Measurements from ENCODE around the gene HES6.
A peak's percentile ranks its signal among the peaks of the same experiment; 100 is the strongest.
"Not testable (repeated sequence)": the region's sequence is repeated elsewhere in the genome, so short reads cannot be mapped to it uniquely, and the experiment has no call there.

Gene HES6

DNA sequence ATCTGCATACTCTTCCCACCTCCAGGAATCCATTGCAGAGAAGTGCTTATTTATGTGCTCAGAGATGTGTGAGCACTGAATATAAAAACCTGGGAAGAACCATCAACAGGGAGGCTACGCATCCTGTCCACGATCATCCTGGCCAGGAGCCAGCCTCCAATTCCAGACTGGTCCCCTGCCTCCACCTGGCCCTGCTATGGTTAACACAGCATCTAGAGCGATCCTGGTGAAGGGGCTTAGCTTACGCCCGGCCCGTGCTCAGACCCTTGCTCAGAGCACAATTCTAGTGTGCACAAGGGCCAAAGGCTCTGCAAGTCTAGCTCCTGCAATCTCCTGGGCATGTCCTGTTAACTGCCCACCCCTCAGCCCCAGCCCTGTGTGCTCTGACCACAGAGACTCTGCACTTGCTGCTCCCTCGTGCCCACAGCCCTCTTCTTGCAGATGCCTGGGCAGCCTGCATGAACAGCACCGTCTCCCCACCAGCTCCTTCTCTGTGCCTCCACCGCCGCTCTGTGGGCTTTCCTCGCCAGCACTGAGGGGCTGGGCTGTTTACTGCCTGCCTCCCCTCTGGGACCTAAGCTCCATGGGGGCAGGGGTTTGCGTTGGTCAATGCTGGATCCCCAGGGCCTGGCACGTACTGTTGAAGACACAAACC lies 42.1 kb upstream of the HES6 start:
- Mint-ChIP-seq H3K4me1 (peaks cover 41% of the 10 kb centered on the region), H3K9me3 (no peaks in the 10 kb centered on the region), H3K4me3 (no peak overlapping the region), H3K27ac (ENCODE audit: low read depth) (no peak overlapping the region), H3K36me3 (ENCODE audit: insufficient read depth) (peaks cover 11% of the 10 kb centered on the region), H3K27me3 (no peaks in the 10 kb centered on the region)
- ATAC-seq (replicated peaks; ENCODE audit: extremely low read depth, poor library complexity, severe bottlenecking) (no peak), DNase-seq (ENCODE audit: low spot score in 2 of 2) (no peak)

DNA sequence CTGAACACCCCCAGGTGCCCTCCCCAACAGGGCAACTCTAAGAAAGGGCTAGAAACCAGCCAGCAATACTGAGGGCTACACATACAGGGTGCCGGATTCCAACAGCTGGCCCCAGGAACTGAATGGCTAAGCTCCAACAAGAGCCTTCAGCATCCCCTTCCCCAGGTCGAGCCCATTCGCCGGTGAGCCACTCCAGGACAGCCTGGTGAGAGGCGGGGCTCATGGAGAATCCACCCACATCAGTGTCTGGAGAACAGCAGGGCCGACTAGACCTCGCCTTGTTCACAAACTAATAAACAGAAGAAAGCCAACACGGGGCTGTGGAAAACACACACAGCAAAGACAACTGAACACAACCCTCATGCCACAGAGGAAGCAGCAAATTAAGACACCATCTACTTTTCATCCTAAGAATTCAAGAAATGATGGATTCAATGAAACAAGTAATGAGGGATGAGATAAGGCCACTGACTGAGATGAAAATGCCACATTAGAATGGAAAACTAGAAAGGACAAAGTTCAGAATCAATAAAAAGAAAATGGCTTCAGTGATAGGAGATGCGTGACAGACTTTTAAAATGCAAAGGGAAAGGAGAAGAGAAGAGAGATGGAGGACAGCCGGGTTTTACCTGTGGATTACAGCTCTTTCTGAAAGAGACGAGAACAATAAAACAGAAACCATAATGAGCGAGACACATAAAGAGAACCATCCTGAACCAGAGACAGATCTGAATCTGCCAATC lies 40.4 kb upstream of the HES6 start:
- Mint-ChIP-seq H3K27ac (ENCODE audit: low read depth) (no peak overlapping the region), H3K9me3 (no peaks in the 10 kb centered on the region), H3K4me3 (no peak overlapping the region), H3K4me1 (peaks cover 33% of the 10 kb centered on the region), H3K27me3 (no peaks in the 10 kb centered on the region), H3K36me3 (ENCODE audit: insufficient read depth) (peaks cover 16% of the 10 kb centered on the region)
- no peak for ATAC-seq (replicated peaks; ENCODE audit: extremely low read depth, poor library complexity, severe bottlenecking)
- DNase-seq (ENCODE audit: low spot score in 2 of 2), result no peak

DNA sequence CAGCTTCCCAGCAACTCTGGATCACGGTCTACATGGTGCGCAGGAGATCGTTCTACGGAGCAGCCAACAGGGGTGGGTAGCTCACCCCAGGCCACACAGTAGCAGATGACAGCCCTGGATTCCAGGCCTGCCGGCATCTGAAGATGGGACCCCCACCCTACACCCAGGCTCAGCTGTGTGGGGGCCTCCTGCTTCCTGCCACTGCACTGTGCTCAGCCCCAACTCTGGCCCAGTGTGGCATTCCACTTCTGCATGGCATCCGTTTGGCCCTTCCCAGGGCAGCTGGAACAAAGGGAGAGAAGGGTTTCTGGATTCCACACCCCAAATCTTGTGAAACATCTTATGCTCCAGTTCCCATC lies 39.5 kb upstream of the HES6 start:
- H3K9me3 Mint-ChIP-seq, result no peaks in the 10 kb centered on the region
- H3K4me1 Mint-ChIP-seq, result peaks cover 33% of the 10 kb centered on the region
- peaks cover 16% of the 10 kb centered on the region for H3K36me3 Mint-ChIP-seq (ENCODE audit: insufficient read depth)
- DNase-seq (ENCODE audit: low spot score in 2 of 2), result no peak
- ATAC-seq (replicated peaks; ENCODE audit: extremely low read depth, poor library complexity, severe bottlenecking), result no peak
- no peak overlapping the region for H3K27ac Mint-ChIP-seq (ENCODE audit: low read depth)
- no peaks in the 10 kb centered on the region for H3K27me3 Mint-ChIP-seq
- no peak overlapping the region for H3K4me3 Mint-ChIP-seq

DNA sequence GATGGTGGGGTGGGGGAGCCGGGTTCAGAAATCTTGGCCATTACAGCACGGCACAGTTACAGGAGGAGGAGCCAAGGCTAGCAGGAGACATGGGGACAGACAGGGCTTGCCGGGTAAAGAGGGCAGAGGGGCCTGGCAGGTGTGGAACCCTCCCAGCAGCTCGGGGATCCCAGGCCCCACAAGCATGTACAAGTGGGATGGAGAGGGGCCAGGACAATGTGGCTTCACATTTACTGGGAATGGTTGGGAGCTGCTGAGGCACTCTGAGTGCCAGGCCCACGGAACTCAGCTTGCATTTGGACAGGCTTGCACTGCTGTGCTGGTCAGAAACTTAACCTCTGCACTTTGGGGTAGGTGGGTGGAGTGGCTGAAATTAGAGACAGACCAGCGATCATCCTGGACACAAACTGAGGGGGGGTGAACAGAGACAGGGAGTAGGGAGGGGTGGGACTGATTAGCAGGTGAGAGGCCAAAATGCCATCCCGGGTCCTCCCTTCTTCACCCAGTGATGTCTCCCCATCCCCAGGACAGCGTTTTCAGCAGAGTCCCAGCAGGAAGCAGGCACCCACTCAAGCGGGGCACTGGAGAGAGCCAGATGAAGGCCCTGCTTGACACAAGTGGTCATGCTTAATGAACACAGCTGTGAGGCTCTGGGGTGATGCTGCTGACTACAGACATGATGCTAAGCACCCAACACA lies 38.9 kb upstream of the HES6 start:
- peaks cover 31% of the 10 kb centered on the region for H3K4me1 Mint-ChIP-seq
- no peaks in the 10 kb centered on the region for H3K9me3 Mint-ChIP-seq
- H3K4me3 Mint-ChIP-seq, result no peak overlapping the region
- H3K27me3 Mint-ChIP-seq, result no peaks in the 10 kb centered on the region
- ATAC-seq (replicated peaks; ENCODE audit: extremely low read depth, poor library complexity, severe bottlenecking) (no peak), DNase-seq (ENCODE audit: low spot score in 2 of 2) (no peak)
- H3K36me3 Mint-ChIP-seq (ENCODE audit: insufficient read depth), result peaks cover 17% of the 10 kb centered on the region
- H3K27ac Mint-ChIP-seq (ENCODE audit: low read depth), result no peak overlapping the region

DNA sequence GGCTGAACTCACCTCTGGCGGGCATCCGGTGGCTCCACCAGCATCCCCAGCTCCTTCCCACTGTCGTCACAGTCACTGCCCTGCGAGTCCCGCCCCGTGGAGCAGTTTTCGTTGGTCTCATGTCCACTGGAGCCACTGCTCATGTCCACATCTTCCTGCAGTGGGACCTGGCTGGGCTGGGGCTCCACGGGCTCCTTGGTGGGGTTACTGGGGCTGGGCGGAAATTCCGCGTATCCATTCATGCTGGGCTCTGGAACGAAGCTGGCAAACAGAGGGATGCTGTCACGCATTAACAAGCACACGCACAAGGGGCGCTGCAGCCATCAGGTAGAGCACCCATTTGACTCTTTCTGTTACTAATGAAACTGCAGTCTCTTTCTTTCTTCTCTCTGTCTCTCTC lies 37.9 kb upstream of the HES6 start:
- H3K4me1 Mint-ChIP-seq, result peaks cover 22% of the 10 kb centered on the region
- ATAC-seq (replicated peaks; ENCODE audit: extremely low read depth, poor library complexity, severe bottlenecking) (no peak), DNase-seq (ENCODE audit: low spot score in 2 of 2) (no peak)
- no peaks in the 10 kb centered on the region for H3K9me3 Mint-ChIP-seq
- H3K36me3 Mint-ChIP-seq (ENCODE audit: insufficient read depth), result peaks cover 18% of the 10 kb centered on the region
- H3K4me3 Mint-ChIP-seq, result no peak overlapping the region
- no peak overlapping the region for H3K27ac Mint-ChIP-seq (ENCODE audit: low read depth)
- H3K27me3 Mint-ChIP-seq, result no peaks in the 10 kb centered on the region

DNA sequence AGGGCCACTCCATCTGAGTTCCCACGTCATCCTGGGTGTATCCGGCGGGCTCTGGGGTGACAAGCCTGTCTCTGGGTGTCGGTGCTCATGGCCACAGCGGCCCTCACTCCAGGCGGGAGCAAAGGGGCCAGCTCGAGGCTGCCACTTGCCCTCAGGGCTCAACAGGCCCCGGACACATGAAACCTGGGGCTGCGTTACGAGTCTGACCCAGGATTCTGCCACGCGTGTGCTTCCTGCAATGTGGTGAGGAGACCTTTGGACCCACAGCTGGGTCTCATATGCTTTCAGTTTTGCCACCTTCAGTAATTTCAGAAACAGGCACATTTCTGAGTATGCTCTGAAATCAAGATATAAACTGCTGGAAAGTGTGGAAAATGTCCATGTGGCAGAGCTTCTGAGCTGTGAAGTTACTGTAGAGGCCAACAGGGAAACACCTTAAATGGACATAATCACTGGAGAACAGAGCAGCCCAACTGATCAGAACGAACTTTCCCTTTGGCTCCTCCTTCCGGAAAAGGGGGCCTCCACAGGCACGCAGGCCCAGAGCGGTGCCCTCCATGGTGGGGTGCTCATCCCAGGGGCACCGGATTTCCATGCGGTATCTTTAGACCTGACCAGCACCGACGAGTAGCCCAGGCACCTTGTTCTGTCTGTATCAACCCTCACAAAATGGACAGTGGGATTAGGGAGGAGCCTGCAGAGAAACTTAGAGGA lies 34.5 kb upstream of the HES6 start:
- H3K36me3 Mint-ChIP-seq (ENCODE audit: insufficient read depth), result peaks cover 22% of the 10 kb centered on the region
- H3K27ac Mint-ChIP-seq (ENCODE audit: low read depth), result no peak overlapping the region

DNA sequence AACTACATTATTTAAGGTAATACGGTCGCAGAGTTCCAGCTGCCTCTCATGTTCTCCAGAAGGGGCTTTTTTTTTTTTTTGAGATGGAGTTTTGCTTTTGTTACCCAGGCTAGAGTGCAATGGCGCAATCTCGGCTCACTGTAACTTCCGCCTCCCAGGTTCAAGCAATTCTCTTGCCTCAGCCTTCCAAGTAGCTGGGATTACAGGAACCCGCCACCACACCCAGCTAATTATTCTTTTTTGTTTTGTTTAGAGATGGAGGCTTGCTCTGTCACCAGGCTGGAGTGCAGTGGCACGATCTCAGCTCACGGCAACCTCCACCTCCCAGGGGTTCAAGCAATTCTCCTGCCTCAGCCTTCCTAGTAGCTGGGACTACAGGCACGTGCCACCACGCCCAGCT lies 33.6 kb upstream of the HES6 start:
- not testable (repeated sequence) for ATAC-seq (replicated peaks; ENCODE audit: extremely low read depth, poor library complexity, severe bottlenecking); H3K9me3 Mint-ChIP-seq; DNase-seq (ENCODE audit: low spot score in 2 of 2); H3K27me3 Mint-ChIP-seq; H3K4me1 Mint-ChIP-seq; H3K4me3 Mint-ChIP-seq; H3K27ac Mint-ChIP-seq (ENCODE audit: low read depth)
- peaks cover 22% of the 10 kb centered on the region for H3K36me3 Mint-ChIP-seq (ENCODE audit: insufficient read depth)

More for the DNA sequence above, 34.5 kb upstream of the HES6 start:
- H3K4me1 Mint-ChIP-seq, result peaks cover 10% of the 10 kb centered on the region
- no peaks in the 10 kb centered on the region for H3K9me3 Mint-ChIP-seq
- H3K27me3 Mint-ChIP-seq, result no peaks in the 10 kb centered on the region
- ATAC-seq (replicated peaks; ENCODE audit: extremely low read depth, poor library complexity, severe bottlenecking) (no peak), DNase-seq (ENCODE audit: low spot score in 2 of 2) (no peak)
- H3K4me3 Mint-ChIP-seq, result no peak overlapping the region

DNA sequence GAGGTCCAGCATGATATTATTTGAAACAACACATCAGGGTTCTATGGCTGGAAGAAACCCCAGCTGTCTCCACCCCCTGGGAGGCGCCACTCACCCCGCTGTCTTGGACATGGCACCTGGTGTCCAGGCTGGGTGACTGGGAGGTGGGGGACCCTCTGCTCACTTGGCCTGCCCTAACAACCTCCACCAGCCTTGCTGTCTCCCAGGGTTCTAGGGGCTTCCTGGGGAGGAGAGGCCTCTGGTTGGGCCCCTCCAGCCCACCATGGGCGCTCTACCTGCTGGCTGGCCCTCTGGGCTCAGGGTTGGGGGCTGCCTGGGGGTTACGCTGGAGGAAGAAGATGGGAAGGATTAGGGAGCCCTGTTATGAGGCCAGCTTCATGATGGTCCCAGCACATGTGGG lies 32.3 kb upstream of the HES6 start:
- ATAC-seq (replicated peaks; ENCODE audit: extremely low read depth, poor library complexity, severe bottlenecking) (no peak), DNase-seq (ENCODE audit: low spot score in 2 of 2) (no peak)
- H3K4me3 Mint-ChIP-seq, result no peak overlapping the region
- no peaks in the 10 kb centered on the region for H3K9me3 Mint-ChIP-seq
- no peaks in the 10 kb centered on the region for H3K4me1 Mint-ChIP-seq
- H3K36me3 Mint-ChIP-seq (ENCODE audit: insufficient read depth), result peaks cover 21% of the 10 kb centered on the region
- no peak overlapping the region for H3K27ac Mint-ChIP-seq (ENCODE audit: low read depth)
- no peaks in the 10 kb centered on the region for H3K27me3 Mint-ChIP-seq

DNA sequence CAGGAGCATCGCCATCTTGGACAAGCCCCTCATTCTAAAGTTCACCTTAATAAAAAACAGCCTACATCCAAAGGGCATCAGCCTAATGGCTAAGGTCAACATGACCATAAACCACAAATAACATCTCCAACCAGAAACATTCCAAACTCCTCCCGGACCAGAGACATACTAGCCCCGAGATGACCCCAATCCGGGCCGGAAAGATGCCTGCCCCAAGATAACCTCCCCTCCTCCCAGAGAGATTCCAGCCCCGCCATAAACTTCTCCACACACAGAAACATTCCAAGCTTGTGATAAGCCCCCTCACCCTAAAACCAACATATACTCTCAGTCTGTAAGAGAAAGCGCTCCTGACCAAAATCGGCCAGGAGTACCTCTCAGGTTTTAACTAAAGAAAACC lies 31.8 kb upstream of the HES6 start:
- H3K36me3 Mint-ChIP-seq (ENCODE audit: insufficient read depth), result peaks cover 21% of the 10 kb centered on the region
- H3K4me1 Mint-ChIP-seq; H3K4me3 Mint-ChIP-seq; H3K27me3 Mint-ChIP-seq; H3K27ac Mint-ChIP-seq (ENCODE audit: low read depth); H3K9me3 Mint-ChIP-seq; DNase-seq (ENCODE audit: low spot score in 2 of 2); ATAC-seq (replicated peaks; ENCODE audit: extremely low read depth, poor library complexity, severe bottlenecking): not testable (repeated sequence)

DNA sequence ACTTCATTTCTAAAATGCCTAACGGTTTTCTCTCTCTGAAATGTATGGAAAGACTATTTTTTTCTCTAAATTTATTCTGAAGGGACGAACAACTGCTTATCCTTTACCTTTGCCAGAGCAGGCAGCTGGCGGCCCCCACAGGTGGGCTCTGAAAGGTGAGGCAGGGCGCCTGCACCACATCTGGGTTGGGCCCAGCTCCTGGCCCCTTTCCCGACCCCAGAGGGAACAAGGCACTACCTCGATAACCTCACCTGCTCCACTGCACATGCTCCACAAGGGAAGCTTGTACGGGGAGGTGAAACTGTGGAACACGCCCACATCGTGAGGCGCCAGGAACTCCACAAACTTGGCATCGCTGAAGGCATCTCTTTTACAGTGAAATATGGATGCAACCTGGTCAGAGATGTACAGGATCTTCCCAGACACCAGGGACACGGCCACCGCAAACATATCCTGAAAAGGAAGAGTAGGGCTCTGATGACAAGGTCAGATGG lies 31.3 kb upstream of the HES6 start:
- no peak for ATAC-seq (replicated peaks; ENCODE audit: extremely low read depth, poor library complexity, severe bottlenecking)
- H3K36me3 Mint-ChIP-seq (ENCODE audit: insufficient read depth), result peaks cover 21% of the 10 kb centered on the region

DNA sequence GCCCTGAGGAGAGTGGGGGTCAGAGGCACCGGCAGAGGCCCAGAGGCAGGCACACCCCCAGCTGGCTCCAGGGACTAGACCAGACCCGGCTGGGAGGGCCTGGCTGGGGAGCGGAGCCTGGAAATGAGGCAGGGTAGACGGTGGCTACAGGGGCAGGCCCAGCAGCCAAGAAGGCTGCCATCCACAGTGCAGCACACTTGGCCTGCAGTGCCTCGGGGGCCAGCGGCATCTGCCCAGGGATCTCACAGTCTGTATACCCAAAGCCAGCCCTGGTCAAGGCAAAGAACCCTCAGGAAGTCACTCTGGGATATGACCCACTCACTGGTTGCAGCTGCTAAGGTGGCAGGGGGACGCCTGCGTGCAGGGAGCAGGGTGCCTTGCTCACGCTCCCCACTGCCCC lies 30.8 kb upstream of the HES6 start:
- Mint-ChIP-seq H3K36me3 (ENCODE audit: insufficient read depth) (peaks cover 20% of the 10 kb centered on the region), H3K4me1 (no peaks in the 10 kb centered on the region), H3K9me3 (no peaks in the 10 kb centered on the region), H3K27ac (ENCODE audit: low read depth) (no peak overlapping the region), H3K27me3 (no peaks in the 10 kb centered on the region), H3K4me3 (no peak overlapping the region)
- ATAC-seq (replicated peaks; ENCODE audit: extremely low read depth, poor library complexity, severe bottlenecking), result peak; percentile 14
- DNase-seq (ENCODE audit: low spot score in 2 of 2), result no peak

More for the DNA sequence above, 31.3 kb upstream of the HES6 start:
- Mint-ChIP-seq H3K9me3 (no peaks in the 10 kb centered on the region), H3K27me3 (no peaks in the 10 kb centered on the region), H3K27ac (ENCODE audit: low read depth) (no peak overlapping the region), H3K4me3 (no peak overlapping the region), H3K4me1 (no peaks in the 10 kb centered on the region)
- DNase-seq (ENCODE audit: low spot score in 2 of 2), result no peak

DNA sequence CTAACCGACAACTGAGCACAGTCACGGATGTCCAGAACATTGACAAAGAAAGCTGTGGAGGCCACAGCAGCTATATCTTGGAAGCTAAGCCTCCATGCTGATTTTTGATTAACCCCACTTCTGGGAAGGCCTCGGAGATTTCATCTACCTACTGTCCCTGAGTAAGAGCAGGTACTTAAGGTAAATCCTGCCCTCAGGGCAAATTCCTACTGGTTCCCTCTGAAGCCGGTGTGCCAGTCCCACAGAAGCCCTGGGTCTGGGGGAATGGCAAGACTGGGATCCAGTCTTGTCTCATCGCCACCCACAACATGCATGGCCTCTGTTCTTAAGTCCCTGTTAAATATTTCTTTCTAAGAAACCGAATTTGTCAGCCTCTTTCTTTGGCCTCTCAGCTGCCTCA lies 29.9 kb upstream of the HES6 start:
- Mint-ChIP-seq H3K36me3 (ENCODE audit: insufficient read depth) (peaks cover 16% of the 10 kb centered on the region), H3K27me3 (no peaks in the 10 kb centered on the region), H3K4me3 (no peak overlapping the region), H3K27ac (ENCODE audit: low read depth) (no peak overlapping the region), H3K4me1 (no peaks in the 10 kb centered on the region), H3K9me3 (no peaks in the 10 kb centered on the region)
- DNase-seq (ENCODE audit: low spot score in 2 of 2) (no peak), ATAC-seq (replicated peaks; ENCODE audit: extremely low read depth, poor library complexity, severe bottlenecking) (no peak)
